OCI-LY3 (cell line): ENCODE data around the gene MMP3.

ENCODE experiments used
- H2AFZ ChIP-seq: fragments of 200-600, 300-600 bp; shearing (Covaris generic); 2 replicates; pipeline ENCODE4 v1.6.0; 2014; ENCODE audit warnings: antibody characterized with exemption, low read depth, low read length
- H3K27ac ChIP-seq: fragments of 200-600, 300-600 bp; sonication (generic); 2 replicates; pipeline ENCODE4 v1.5.1; 2014; ENCODE audit warnings: mild to moderate bottlenecking, low read length, moderate library complexity, mixed read lengths
- H3K27me3 ChIP-seq: fragments of 200-600, 300-600 bp; sonication (generic); 2 replicates; pipeline ENCODE4 v1.6.1; 2014; ENCODE audit warnings: low read depth, low read length, mixed read lengths
- H3K36me3 ChIP-seq: fragments of 200-600, 300-600 bp; sonication (generic); replicated peaks from 2 replicates; pipeline ENCODE3; 2014; ENCODE audit warnings: low read depth, low read length, mixed read lengths
- H3K4me1 ChIP-seq: fragments of 300-600, 200-600 bp; sonication (generic); 2 replicates; pipeline ENCODE4 v1.6.1; 2014; ENCODE audit warnings: low read length, mixed read lengths
- H3K4me2 ChIP-seq: fragments of 200-600, 300-600 bp; sonication (generic); 2 replicates; pipeline ENCODE4 v1.6.1; 2014; ENCODE audit warnings: low read length, mixed read lengths
- H3K4me3 ChIP-seq: fragments of 300-600, 200-600 bp; sonication (generic); 2 replicates; pipeline ENCODE4 v1.5.1; 2014; ENCODE audit warnings: antibody characterized with exemption, mild to moderate bottlenecking, low read length, moderate library complexity
- H3K79me2 ChIP-seq: fragments of 300-600, 200-600 bp; shearing (Covaris generic); 2 replicates; pipeline ENCODE4 v1.6.1; 2014; ENCODE audit warnings: mild to moderate bottlenecking, low read length, mixed read lengths
- H3K9ac ChIP-seq: fragments of 300-600, 200-600 bp; shearing (Covaris generic); 2 replicates; pipeline ENCODE4 v1.6.0; 2014; ENCODE audit warnings: mild to moderate bottlenecking, low read length, moderate library complexity
- H3K9me3 ChIP-seq: fragments of 200-600, 300-600 bp; shearing (Covaris generic); 2 replicates; pipeline ENCODE4 v1.6.1; 2014; ENCODE audit warnings: low read length, mixed read lengths; ENCODE audit not compliant: insufficient read depth
- H4K20me1 ChIP-seq: fragments of 200-600, 300-600 bp; sonication (generic); 2 replicates; pipeline ENCODE4 v1.6.1; 2016; ENCODE audit warnings: low read length, mixed read lengths; ENCODE audit not compliant: insufficient read depth
- EZH2phosphoT487 ChIP-seq: fragments of 200-600 bp; shearing (Covaris generic); IDR thresholded peaks from 2 replicates; pipeline ENCODE4 v1.6.1; 2018; ENCODE audit warnings: antibody characterized with exemption, mixed run types, low read depth
- TF ChIP-seq, protein P1 (sequence below): fragments of 200-600, 300-600 bp; sonication (generic); IDR thresholded peaks from 2 replicates; pipeline ENCODE4 v1.5.1; 2014; ENCODE audit warnings: antibody characterized with exemption, low read length, low read depth

MMP3 gene

DNA sequence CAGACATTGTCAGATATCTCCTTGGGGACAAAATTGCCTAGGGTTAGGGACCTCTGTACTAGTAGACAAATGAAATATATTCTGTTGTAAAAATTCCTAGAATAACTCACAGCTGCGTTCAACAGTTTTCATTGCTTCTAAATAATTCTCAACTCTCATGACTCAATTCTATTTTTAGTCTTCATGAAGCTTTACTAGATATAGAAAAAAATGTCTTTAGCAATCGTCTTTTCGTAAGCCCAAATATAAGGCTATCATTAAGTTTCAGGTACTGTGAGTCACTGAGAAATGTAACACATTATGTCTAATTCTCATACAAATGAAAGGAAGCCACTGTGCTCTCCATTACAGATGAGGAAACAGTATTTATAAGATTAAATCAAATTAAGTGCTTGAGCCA lies 24.9 kb upstream of the MMP3 start:
- Histone ChIP-seq H2AFZ (no peak overlapping the region), H3K4me2 (no peak overlapping the region), H3K4me3 (no peak overlapping the region), H3K27me3 (no peaks in the 10 kb centered on the region), H4K20me1 (no peaks in the 10 kb centered on the region), H3K36me3 (no peaks in the 10 kb centered on the region), H3K4me1 (no peaks in the 10 kb centered on the region), H3K27ac (no peak overlapping the region), H3K9ac (no peak overlapping the region), H3K9me3 (no peaks in the 10 kb centered on the region), H3K79me2 (no peaks in the 10 kb centered on the region)
- no peak for TF ChIP-seq EZH2phosphoT487
- TF ChIP-seq, protein P1, sequence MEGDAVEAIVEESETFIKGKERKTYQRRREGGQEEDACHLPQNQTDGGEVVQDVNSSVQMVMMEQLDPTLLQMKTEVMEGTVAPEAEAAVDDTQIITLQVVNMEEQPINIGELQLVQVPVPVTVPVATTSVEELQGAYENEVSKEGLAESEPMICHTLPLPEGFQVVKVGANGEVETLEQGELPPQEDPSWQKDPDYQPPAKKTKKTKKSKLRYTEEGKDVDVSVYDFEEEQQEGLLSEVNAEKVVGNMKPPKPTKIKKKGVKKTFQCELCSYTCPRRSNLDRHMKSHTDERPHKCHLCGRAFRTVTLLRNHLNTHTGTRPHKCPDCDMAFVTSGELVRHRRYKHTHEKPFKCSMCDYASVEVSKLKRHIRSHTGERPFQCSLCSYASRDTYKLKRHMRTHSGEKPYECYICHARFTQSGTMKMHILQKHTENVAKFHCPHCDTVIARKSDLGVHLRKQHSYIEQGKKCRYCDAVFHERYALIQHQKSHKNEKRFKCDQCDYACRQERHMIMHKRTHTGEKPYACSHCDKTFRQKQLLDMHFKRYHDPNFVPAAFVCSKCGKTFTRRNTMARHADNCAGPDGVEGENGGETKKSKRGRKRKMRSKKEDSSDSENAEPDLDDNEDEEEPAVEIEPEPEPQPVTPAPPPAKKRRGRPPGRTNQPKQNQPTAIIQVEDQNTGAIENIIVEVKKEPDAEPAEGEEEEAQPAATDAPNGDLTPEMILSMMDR = no peak

DNA sequence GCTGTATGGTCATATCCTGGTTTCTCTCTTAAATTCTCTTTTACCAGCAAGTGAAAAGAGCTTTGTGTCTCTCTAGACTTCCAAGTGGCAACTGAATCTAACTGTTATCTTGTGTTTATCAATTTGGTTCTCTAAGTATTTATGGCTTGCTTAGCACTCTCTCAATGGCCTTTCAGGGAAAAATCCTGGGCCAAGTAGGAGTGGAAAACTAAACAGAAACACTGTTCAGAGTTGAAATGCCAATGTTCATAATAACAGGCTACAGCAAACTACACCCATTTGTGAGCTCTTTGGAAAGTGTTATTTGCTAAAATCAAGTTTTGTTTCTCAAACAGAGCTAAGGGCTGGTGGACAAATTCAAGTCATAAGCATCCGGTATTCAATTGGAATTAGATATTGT lies 21.3 kb upstream of the MMP3 start:
- no peak overlapping the region for H3K27ac ChIP-seq
- no peaks in the 10 kb centered on the region for H3K27me3 ChIP-seq
- TF ChIP-seq, protein P1 = no peak
- no peak for TF ChIP-seq EZH2phosphoT487
- H3K4me2 ChIP-seq = no peak overlapping the region
- no peaks in the 10 kb centered on the region for H3K4me1 ChIP-seq
- no peak overlapping the region for H3K9ac ChIP-seq
- H3K4me3 ChIP-seq = no peak overlapping the region
- no peaks in the 10 kb centered on the region for H3K79me2 ChIP-seq
- H3K36me3 ChIP-seq = no peaks in the 10 kb centered on the region
- H2AFZ ChIP-seq = no peak overlapping the region
- H4K20me1 ChIP-seq = no peaks in the 10 kb centered on the region
- no peaks in the 10 kb centered on the region for H3K9me3 ChIP-seq

DNA sequence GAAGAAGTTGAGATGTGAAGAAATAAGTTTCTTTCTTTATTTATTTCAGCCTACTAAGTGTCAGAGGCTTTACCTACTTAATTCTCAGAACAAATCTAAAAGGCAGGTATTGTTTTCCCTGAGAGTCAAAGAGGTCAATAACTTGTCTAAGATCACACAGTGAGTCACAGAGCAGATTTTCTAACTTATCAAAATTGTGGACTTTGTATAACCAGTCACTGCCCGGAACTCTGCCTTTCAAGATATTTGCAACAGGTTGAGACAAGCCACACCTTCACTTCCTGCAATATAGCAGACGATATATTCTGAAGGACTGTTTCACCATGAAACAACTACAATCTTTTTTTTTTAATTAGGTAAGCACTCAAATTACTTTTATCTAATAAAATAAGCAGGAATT lies 10.5 kb upstream of the MMP3 start:
- Histone ChIP-seq H3K9me3 (no peaks in the 10 kb centered on the region), H3K4me2 (no peak overlapping the region), H2AFZ (no peak overlapping the region), H3K27me3 (no peaks in the 10 kb centered on the region), H4K20me1 (no peaks in the 10 kb centered on the region), H3K4me1 (no peaks in the 10 kb centered on the region), H3K79me2 (no peaks in the 10 kb centered on the region), H3K9ac (no peak overlapping the region), H3K4me3 (no peak overlapping the region), H3K27ac (no peak overlapping the region), H3K36me3 (no peaks in the 10 kb centered on the region)
- TF ChIP-seq, protein P1 = no peak
- TF ChIP-seq EZH2phosphoT487 = no peak

DNA sequence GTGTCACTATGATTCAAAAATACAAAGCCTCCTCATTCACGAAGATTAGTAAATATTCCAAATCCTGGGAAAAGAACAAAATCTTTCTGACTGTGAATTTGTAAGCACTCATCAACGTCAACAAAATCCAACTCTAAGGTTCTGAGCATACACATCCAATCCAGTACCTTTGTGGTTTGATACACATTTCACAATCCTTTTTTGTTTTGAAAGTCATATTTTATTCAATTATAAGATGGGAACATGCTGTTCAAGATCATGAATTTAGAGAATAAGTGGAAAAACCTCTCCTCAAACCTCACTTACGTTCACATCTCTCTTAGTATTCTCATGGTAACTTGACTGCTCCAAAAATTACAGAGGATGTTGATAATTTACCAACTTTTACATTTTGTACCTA lies 9.6 kb upstream of the MMP3 start:
- TF ChIP-seq EZH2phosphoT487 = no peak
- TF ChIP-seq, protein P1 = no peak
- Histone ChIP-seq H4K20me1 (no peaks in the 10 kb centered on the region), H3K36me3 (no peaks in the 10 kb centered on the region), H3K9ac (no peak overlapping the region), H3K4me1 (no peaks in the 10 kb centered on the region), H3K79me2 (no peaks in the 10 kb centered on the region), H3K4me3 (no peak overlapping the region), H2AFZ (no peak overlapping the region), H3K4me2 (no peak overlapping the region), H3K27me3 (no peaks in the 10 kb centered on the region), H3K9me3 (no peaks in the 10 kb centered on the region), H3K27ac (no peak overlapping the region)
